Islet precursor cell (in vitro differentiated cells): ENCODE results near the gene DNASE1L2.
A peak's percentile ranks its signal among the peaks of the same experiment; 100 is the strongest.
"Not testable (repeated sequence)": the region's sequence is repeated elsewhere in the genome, so short reads cannot be mapped to it uniquely, and the experiment has no call there.

Source experiments
- DNase-seq: peaks from one replicate; pipeline ENCODE4 v3.0.0-alpha.2; 2018

DNASE1L2 gene

GRCh38 chr16:2242598-2242997 is 6.4 kb downstream of the DNASE1L2 start:
- DNase-seq = no peak

- no peak for DNase-seq
These were observed 6.8 kb downstream of the DNASE1L2 start for GRCh38 chr16:2243031-2243528.

- no peak for DNase-seq
These were observed 7.5 kb downstream of the DNASE1L2 start for GRCh38 chr16:2243781-2244180.

- DNase-seq = no peak
These were observed 8.1 kb downstream of the DNASE1L2 start for GRCh38 chr16:2244301-2244700.

GRCh38 chr16:2244926-2245795 is 8.9 kb downstream of the DNASE1L2 start:
- DNase-seq = no peak

- no peak for DNase-seq
These were observed 10.1 kb downstream of the DNASE1L2 start for GRCh38 chr16:2246301-2246885.

GRCh38 chr16:2250652-2251295 is 14.5 kb downstream of the DNASE1L2 start:
- DNase-seq = no peak

- peak; percentile 98 for DNase-seq
These were observed 15.3 kb downstream of the DNASE1L2 start, which contains the start of gene ECI1 for GRCh38 chr16:2251296-2252111. TSS of gene ECI1 (minus strand) at chr16:2251587. CDS start at chr16:2251566, 21 bp downstream.

- no peak for DNase-seq
These were observed 16.5 kb downstream of the DNASE1L2 start for GRCh38 chr16:2252806-2253148.

- no peak for DNase-seq
These were observed 17.0 kb downstream of the DNASE1L2 start for GRCh38 chr16:2253293-2253692.

GRCh38 chr16:2256531-2257140 is 20.4 kb downstream of the DNASE1L2 start:
- DNase-seq = no peak

GRCh38 chr16:2257726-2258125 is 21.5 kb downstream of the DNASE1L2 start:
- no peak for DNase-seq

GRCh38 chr16:2258530-2258929 is 22.3 kb downstream of the DNASE1L2 start:
- not testable (repeated sequence) for DNase-seq

GRCh38 chr16:2260250-2260649 is 24.0 kb downstream of the DNASE1L2 start:
- DNase-seq = no peak

- not testable (repeated sequence) for DNase-seq
These were observed 26.8 kb downstream of the DNASE1L2 start for GRCh38 chr16:2263026-2263425.

GRCh38 chr16:2266887-2267286 is 30.6 kb downstream of the DNASE1L2 start:
- not testable (repeated sequence) for DNase-seq

- DNase-seq = not testable (repeated sequence)
These were observed 31.3 kb downstream of the DNASE1L2 start for GRCh38 chr16:2267505-2267912.

- peak; percentile 97 for DNase-seq
These were observed 31.8 kb downstream of the DNASE1L2 start, which contains the start of gene RNPS1 for GRCh38 chr16:2267913-2268666. TSS of gene RNPS1 (minus strand) at chr16:2268126. CDS start at chr16:2264643, 3,483 bp downstream.

- no peak for DNase-seq
These were observed 33.8 kb downstream of the DNASE1L2 start for GRCh38 chr16:2270070-2270462.

- DNase-seq = no peak
These were observed 34.6 kb downstream of the DNASE1L2 start for GRCh38 chr16:2270588-2271470.
